Cerebellar nuclear complex (tissue), 1 donor: ENCODE data around the gene PACS1.
"Not testable (repeated sequence)": the region's sequence is repeated elsewhere in the genome, so short reads cannot be mapped to it uniquely, and the experiment has no call there.

Source experiments
- DNase-seq, 2 experiments: peaks; one replicate each; lab custom pipeline; 2025; lab: John Stamatoyannopoulos, UW

The PACS1 gene

GRCh38 chr11:66076561-66076960 is 6.5 kb downstream of the PACS1 start:
- no peak for DNase-seq

- DNase-seq = no peak
Measured at GRCh38 chr11:66077927-66078326, 7.9 kb downstream of the PACS1 start.

GRCh38 chr11:66078949-66079348 is 8.9 kb downstream of the PACS1 start:
- DNase-seq = not testable (repeated sequence)

GRCh38 chr11:66080055-66080817 is 10.2 kb downstream of the PACS1 start:
- DNase-seq = no peak

- DNase-seq = no peak
Measured at GRCh38 chr11:66081505-66081904, 11.4 kb downstream of the PACS1 start.

- no peak for DNase-seq
Measured at GRCh38 chr11:66082946-66083698, 13.1 kb downstream of the PACS1 start.

GRCh38 chr11:66083767-66084166 is 13.7 kb downstream of the PACS1 start:
- DNase-seq = no peak

GRCh38 chr11:66084821-66085475 is 14.9 kb downstream of the PACS1 start:
- DNase-seq = no peak

GRCh38 chr11:66087148-66087908 is 17.3 kb downstream of the PACS1 start:
- DNase-seq = no peak

GRCh38 chr11:66089067-66089466 is 19.0 kb downstream of the PACS1 start:
- no peak for DNase-seq

GRCh38 chr11:66090288-66090687 is 20.2 kb downstream of the PACS1 start:
- DNase-seq = no peak

- not testable (repeated sequence) for DNase-seq
Measured at GRCh38 chr11:66092125-66092524, 22.1 kb downstream of the PACS1 start.

GRCh38 chr11:66099746-66100145 is 29.7 kb downstream of the PACS1 start:
- not testable (repeated sequence) for DNase-seq

- DNase-seq = peak; percentile 52 to 58
Measured at GRCh38 chr11:66100272-66101065, 30.4 kb downstream of the PACS1 start.

GRCh38 chr11:66101066-66101464 is 31.0 kb downstream of the PACS1 start:
- DNase-seq = no peak

GRCh38 chr11:66104057-66104638 is 34.1 kb downstream of the PACS1 start:
- no peak for DNase-seq

- DNase-seq = no peak
Measured at GRCh38 chr11:66106786-66107599, 36.9 kb downstream of the PACS1 start.

- DNase-seq = no peak
Measured at GRCh38 chr11:66107600-66108510, 37.8 kb downstream of the PACS1 start.

GRCh38 chr11:66109294-66109693 is 39.2 kb downstream of the PACS1 start:
- no peak for DNase-seq
